ENCODE data around the gene PCDHB7. TPM values are rescaled to one million over a fixed set of nuclear protein-coding genes. Genes with fewer than 3 reads are reported as not detected.
"Not testable (repeated sequence)": the region's sequence is repeated elsewhere in the genome, so short reads cannot be mapped to it uniquely, and the experiment has no call there.

The PCDHB7 gene
- total and polyA plus RNA-seq, 3 experiments from 2014 or later = not detected

GRCh38 chr5:141175933-141176332, 3.5 kb downstream of the PCDHB7 start:
- H3K4me3 ChIP-seq (ENCODE audit: low read length) = no peak overlapping the region
- no peaks in the 10 kb centered on the region for H3K4me1 ChIP-seq (ENCODE audit: insufficient read depth, low read length)
- POLR2A ChIA-PET = no interaction called here
- H3K36me3 ChIP-seq (ENCODE audit: insufficient read depth, low read length) = no peaks in the 10 kb centered on the region
- CTCF ChIA-PET = no interaction called here
- no peaks in the 10 kb centered on the region for H3K9me3 ChIP-seq (ENCODE audit: low read length)
- no peaks in the 10 kb centered on the region for H3K36me3 Mint-ChIP-seq
- peaks cover 5 to 17% (median 7%) of the 10 kb centered on the region in 5 donors for H3K9me3 Mint-ChIP-seq
- H3K27ac ChIP-seq (ENCODE audit: low read depth, low read length) = no peak overlapping the region
- no peak overlapping the region for H3K27ac Mint-ChIP-seq
- no peaks in the 10 kb centered on the region for H3K27me3 ChIP-seq (ENCODE audit: insufficient read depth, low read length, poor library complexity, severe bottlenecking)
- H3K4me3 Mint-ChIP-seq = no peak overlapping the region
- H3K27me3 Mint-ChIP-seq = peaks cover 6 to 15% of the 10 kb centered on the region in 2 donors
- no peak for DNase-seq
- peaks cover 5 to 6% (median 5%) of the 10 kb centered on the region in 3 donors for H3K4me1 Mint-ChIP-seq

GRCh38 chr5:141177577-141178191, 5.2 kb downstream of the PCDHB7 start, which contains the start of gene PCDHB8:
Gene PCDHB8 (plus strand): TSS chr5:141177790. CDS start chr5:141178035, 245 bp downstream.
- Mint-ChIP-seq H3K9me3 (peaks cover 3 to 16% (median 13%) of the 10 kb centered on the region in 5 donors), H3K27me3 (peaks cover 14 to 26% of the 10 kb centered on the region in 2 donors)
- H3K36me3 Mint-ChIP-seq; H3K27ac ChIP-seq (ENCODE audit: low read depth, low read length); H3K36me3 ChIP-seq (ENCODE audit: insufficient read depth, low read length); H3K27ac Mint-ChIP-seq; DNase-seq; H3K27me3 ChIP-seq (ENCODE audit: insufficient read depth, low read length, poor library complexity, severe bottlenecking); H3K4me1 Mint-ChIP-seq; H3K9me3 ChIP-seq (ENCODE audit: low read length); POLR2A ChIA-PET; H3K4me3 ChIP-seq (ENCODE audit: low read length); H3K4me3 Mint-ChIP-seq; H3K4me1 ChIP-seq (ENCODE audit: insufficient read depth, low read length): not testable (repeated sequence)
- CTCF ChIA-PET = interaction anchor here (0.9 to 1.5 kb wide), 2 partner anchors 9 to 10 kb away, joined by 3 read pairs; no protein-coding TSS in a partner anchor

GRCh38 chr5:141179371-141179770, 6.9 kb downstream of the PCDHB7 start:
- H3K4me1 ChIP-seq (ENCODE audit: insufficient read depth, low read length); CTCF ChIA-PET; H3K4me3 Mint-ChIP-seq; POLR2A ChIA-PET; H3K36me3 ChIP-seq (ENCODE audit: insufficient read depth, low read length); H3K27me3 ChIP-seq (ENCODE audit: insufficient read depth, low read length, poor library complexity, severe bottlenecking); H3K27ac Mint-ChIP-seq; H3K4me3 ChIP-seq (ENCODE audit: low read length); DNase-seq; H3K27ac ChIP-seq (ENCODE audit: low read depth, low read length); H3K4me1 Mint-ChIP-seq; H3K9me3 ChIP-seq (ENCODE audit: low read length); H3K36me3 Mint-ChIP-seq: not testable (repeated sequence)
- peaks cover 7 to 18% (median 11%) of the 10 kb centered on the region in 5 donors for H3K9me3 Mint-ChIP-seq
- H3K27me3 Mint-ChIP-seq = peaks cover 18 to 33% of the 10 kb centered on the region in 2 donors

GRCh38 chr5:141179876-141180275, 7.4 kb downstream of the PCDHB7 start:
- POLR2A ChIA-PET, H3K27ac Mint-ChIP-seq, CTCF ChIA-PET: not testable (repeated sequence)

GRCh38 chr5:141180313-141180712, 7.9 kb downstream of the PCDHB7 start:
- CTCF ChIA-PET = no interaction called here
- no peaks in the 10 kb centered on the region for H3K27me3 ChIP-seq (ENCODE audit: insufficient read depth, low read length, poor library complexity, severe bottlenecking)
- H3K27me3 Mint-ChIP-seq = peaks cover 26 to 41% of the 10 kb centered on the region in 2 donors

More at GRCh38 chr5:141179876-141180275, 7.4 kb downstream of the PCDHB7 start:
- H3K9me3 ChIP-seq (ENCODE audit: low read length); H3K4me3 Mint-ChIP-seq; H3K4me1 ChIP-seq (ENCODE audit: insufficient read depth, low read length); H3K27ac ChIP-seq (ENCODE audit: low read depth, low read length); H3K27me3 ChIP-seq (ENCODE audit: insufficient read depth, low read length, poor library complexity, severe bottlenecking); DNase-seq; H3K36me3 ChIP-seq (ENCODE audit: insufficient read depth, low read length); H3K36me3 Mint-ChIP-seq; H3K4me1 Mint-ChIP-seq; H3K4me3 ChIP-seq (ENCODE audit: low read length): not testable (repeated sequence)
- H3K9me3 Mint-ChIP-seq = peaks cover 7 to 20% (median 14%) of the 10 kb centered on the region in 5 donors
- peaks cover 23 to 38% of the 10 kb centered on the region in 2 donors for H3K27me3 Mint-ChIP-seq

GRCh38 chr5:141182248-141182647, 9.8 kb downstream of the PCDHB7 start, which contains the start of gene PCDHB16:
Gene PCDHB16 (plus strand): TSS chr5:141182387. CDS start chr5:141182560, 173 bp downstream.
- Histone ChIP-seq H3K27ac (ENCODE audit: low read depth, low read length) (no peak within 1 kb of the TSS), H3K4me3 (ENCODE audit: low read length) (no peak within 1 kb of the TSS), H3K36me3 (ENCODE audit: insufficient read depth, low read length) (no peaks in the 10 kb centered on the region), H3K9me3 (ENCODE audit: low read length) (no peaks in the 10 kb centered on the region), H3K27me3 (ENCODE audit: insufficient read depth, low read length, poor library complexity, severe bottlenecking) (no peaks in the 10 kb centered on the region), H3K4me1 (ENCODE audit: insufficient read depth, low read length) (no peaks in the 10 kb centered on the region)
- ChIA-PET POLR2A (no interaction called here), CTCF (no interaction called here)
- H3K36me3 Mint-ChIP-seq = peaks cover 0 to 5% (median 0%) of the 10 kb centered on the region in 3 donors
- H3K9me3 Mint-ChIP-seq = peaks cover 4 to 26% (median 21%) of the 10 kb centered on the region in 5 donors
- H3K27me3 Mint-ChIP-seq = peaks cover 31 to 54% of the 10 kb centered on the region in 2 donors
- H3K4me3 Mint-ChIP-seq = no peak within 1 kb of the TSS
- no peak within 1 kb of the TSS for H3K27ac Mint-ChIP-seq
- H3K4me1 Mint-ChIP-seq = peaks cover 5 to 6% (median 6%) of the 10 kb centered on the region in 3 donors
- DNase-seq = no peak

More at GRCh38 chr5:141180313-141180712, 7.9 kb downstream of the PCDHB7 start:
- no peak overlapping the region for H3K4me3 Mint-ChIP-seq
- Histone ChIP-seq H3K4me1 (ENCODE audit: insufficient read depth, low read length) (no peaks in the 10 kb centered on the region), H3K9me3 (ENCODE audit: low read length) (no peaks in the 10 kb centered on the region), H3K36me3 (ENCODE audit: insufficient read depth, low read length) (no peaks in the 10 kb centered on the region), H3K4me3 (ENCODE audit: low read length) (no peak overlapping the region), H3K27ac (ENCODE audit: low read depth, low read length) (no peak overlapping the region)
- peaks cover 4 to 21% (median 17%) of the 10 kb centered on the region in 5 donors for H3K9me3 Mint-ChIP-seq
- H3K27ac Mint-ChIP-seq = no peak overlapping the region
- H3K4me1 Mint-ChIP-seq = peaks cover 0 to 1% (median 0%) of the 10 kb centered on the region in 3 donors
- H3K36me3 Mint-ChIP-seq = no peaks in the 10 kb centered on the region
- POLR2A ChIA-PET = no interaction called here
- no peak for DNase-seq

GRCh38 chr5:141184117-141184855, 11.8 kb downstream of the PCDHB7 start:
- H3K27ac ChIP-seq (ENCODE audit: low read depth, low read length); H3K36me3 Mint-ChIP-seq; CTCF ChIA-PET; H3K4me3 ChIP-seq (ENCODE audit: low read length); DNase-seq; POLR2A ChIA-PET; H3K4me1 ChIP-seq (ENCODE audit: insufficient read depth, low read length); H3K4me3 Mint-ChIP-seq; H3K4me1 Mint-ChIP-seq; H3K36me3 ChIP-seq (ENCODE audit: insufficient read depth, low read length); H3K9me3 ChIP-seq (ENCODE audit: low read length); H3K27ac Mint-ChIP-seq; H3K27me3 ChIP-seq (ENCODE audit: insufficient read depth, low read length, poor library complexity, severe bottlenecking): not testable (repeated sequence)
- Mint-ChIP-seq H3K9me3 (peaks cover 11 to 36% (median 28%) of the 10 kb centered on the region in 5 donors), H3K27me3 (peaks cover 34 to 64% of the 10 kb centered on the region in 2 donors)

- Mint-ChIP-seq H3K9me3 (peaks cover 13 to 50% (median 44%) of the 10 kb centered on the region in 5 donors), H3K36me3 (peaks cover 1 to 9% (median 2%) of the 10 kb centered on the region in 3 donors), H3K27ac (peak within 1 kb of the TSS in 2 of 8 donors; percentile 3 to 9), H3K4me1 (peaks cover 6 to 9% (median 6%) of the 10 kb centered on the region in 3 donors), H3K4me3 (peak within 1 kb of the TSS; percentile 6 to 78 (median 63)), H3K27me3 (peaks cover 41 to 70% of the 10 kb centered on the region in 2 donors)
- CTCF ChIA-PET = no interaction called here
- POLR2A ChIA-PET = no interaction called here
- no peak within 1 kb of the TSS for H3K4me3 ChIP-seq (ENCODE audit: low read length)
- H3K9me3 ChIP-seq (ENCODE audit: low read length) = no peaks in the 10 kb centered on the region
- peak in 2 of 5 donors; percentile 8 to 18 for DNase-seq
- no peaks in the 10 kb centered on the region for H3K4me1 ChIP-seq (ENCODE audit: insufficient read depth, low read length)
- H3K27me3 ChIP-seq (ENCODE audit: insufficient read depth, low read length, poor library complexity, severe bottlenecking) = no peaks in the 10 kb centered on the region
- no peaks in the 10 kb centered on the region for H3K36me3 ChIP-seq (ENCODE audit: insufficient read depth, low read length)
- H3K27ac ChIP-seq (ENCODE audit: low read depth, low read length) = no peak within 1 kb of the TSS
Measured at GRCh38 chr5:141186897-141187512, 14.6 kb downstream of the PCDHB7 start, which contains the start of gene PCDHB9. Gene PCDHB9 (plus strand): TSS chr5:141187161. CDS start chr5:141187319, 158 bp downstream.
